NCI-H2196 treated with DMSO at 0.1 percent for 48 hours (cell line): ENCODE data around the gene TMEM167B.
"Not testable (repeated sequence)": the region's sequence is repeated elsewhere in the genome, so short reads cannot be mapped to it uniquely, and the experiment has no call there.

Experiments
- DNase-seq: peaks from one replicate; lab custom pipeline; 2025; ENCODE audit not compliant: unreplicated experiment; lab: John Stamatoyannopoulos, UW

Gene TMEM167B

DNA sequence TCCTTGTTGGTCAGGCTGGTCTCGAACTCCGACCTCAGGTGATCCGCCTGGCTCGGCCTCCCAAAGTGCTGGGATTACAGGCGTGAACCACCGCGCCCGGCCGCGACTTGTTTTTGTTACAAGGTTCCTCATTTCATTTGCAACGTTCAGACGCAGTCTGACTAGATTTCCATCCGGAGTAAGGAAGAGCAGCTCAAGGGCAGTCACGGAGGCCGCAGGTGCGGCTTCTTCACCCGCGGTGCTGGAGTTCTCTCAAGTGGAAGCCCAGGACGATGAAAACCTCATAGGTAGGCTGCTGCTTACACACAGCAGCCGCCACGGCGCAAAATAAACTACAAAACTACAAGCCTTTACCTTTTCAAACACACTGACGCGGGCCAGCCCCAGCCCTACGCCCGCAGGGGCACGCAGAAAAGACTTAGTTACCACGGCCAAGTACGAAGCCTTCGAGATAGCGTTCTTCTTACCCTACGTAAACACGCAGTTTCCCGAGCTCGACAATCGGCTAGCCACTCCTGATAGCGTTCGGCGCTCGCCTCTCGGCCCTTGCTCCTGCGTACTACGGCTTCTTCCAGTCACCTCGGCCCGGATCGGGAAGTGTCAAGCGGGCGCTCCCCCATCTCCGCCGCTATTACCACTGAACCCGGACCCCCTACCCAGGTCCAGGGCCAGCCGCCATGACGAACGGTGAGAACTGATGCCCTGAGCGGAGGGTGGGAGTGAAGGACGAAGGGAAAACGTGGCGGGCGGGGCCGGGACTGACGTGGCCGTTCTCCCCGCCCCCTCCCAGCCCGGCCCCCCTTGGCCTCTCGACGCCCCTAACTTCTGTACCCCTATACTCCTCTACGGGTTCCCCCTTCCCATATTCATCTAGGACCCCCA lies at the start of gene TMEM167B:
TSS of gene TMEM167B (plus strand) at position 569 of the 882 bp plus-strand sequence. CDS start at position 678, 109 bp downstream.
- DNase-seq, result peak; percentile 85

DNA sequence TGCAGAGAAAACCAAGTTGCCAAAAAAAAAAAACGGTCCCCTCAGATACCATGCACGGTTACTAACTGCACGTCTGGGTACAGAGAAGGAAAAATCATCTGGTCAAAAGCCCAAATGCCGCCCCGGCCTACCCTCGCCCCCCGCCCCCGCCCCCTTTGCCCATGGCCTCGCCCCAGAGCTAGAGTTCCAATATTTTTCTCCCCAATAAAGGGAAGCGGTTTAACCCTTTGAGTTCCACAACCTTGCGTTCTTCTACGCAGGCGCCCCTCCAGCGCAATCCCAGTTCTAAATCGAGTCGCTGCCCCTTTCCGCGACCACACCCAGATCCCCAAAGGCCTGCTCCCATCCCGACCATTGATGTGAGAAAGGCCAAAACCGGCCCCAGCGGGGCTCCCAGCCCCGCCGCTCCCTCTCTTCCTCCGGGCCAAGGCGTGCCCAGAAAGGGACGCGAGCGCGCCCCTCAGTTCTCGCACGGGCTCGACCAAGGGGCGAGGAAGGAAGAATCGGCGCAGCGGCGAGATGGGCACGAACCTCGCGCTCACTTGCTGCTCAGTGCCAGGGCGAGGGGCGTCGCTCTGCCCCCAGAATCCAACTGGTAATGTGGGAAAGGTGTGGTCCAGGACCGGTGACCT lies 49.5 kb upstream of the TMEM167B start:
- DNase-seq, result no peak

DNA sequence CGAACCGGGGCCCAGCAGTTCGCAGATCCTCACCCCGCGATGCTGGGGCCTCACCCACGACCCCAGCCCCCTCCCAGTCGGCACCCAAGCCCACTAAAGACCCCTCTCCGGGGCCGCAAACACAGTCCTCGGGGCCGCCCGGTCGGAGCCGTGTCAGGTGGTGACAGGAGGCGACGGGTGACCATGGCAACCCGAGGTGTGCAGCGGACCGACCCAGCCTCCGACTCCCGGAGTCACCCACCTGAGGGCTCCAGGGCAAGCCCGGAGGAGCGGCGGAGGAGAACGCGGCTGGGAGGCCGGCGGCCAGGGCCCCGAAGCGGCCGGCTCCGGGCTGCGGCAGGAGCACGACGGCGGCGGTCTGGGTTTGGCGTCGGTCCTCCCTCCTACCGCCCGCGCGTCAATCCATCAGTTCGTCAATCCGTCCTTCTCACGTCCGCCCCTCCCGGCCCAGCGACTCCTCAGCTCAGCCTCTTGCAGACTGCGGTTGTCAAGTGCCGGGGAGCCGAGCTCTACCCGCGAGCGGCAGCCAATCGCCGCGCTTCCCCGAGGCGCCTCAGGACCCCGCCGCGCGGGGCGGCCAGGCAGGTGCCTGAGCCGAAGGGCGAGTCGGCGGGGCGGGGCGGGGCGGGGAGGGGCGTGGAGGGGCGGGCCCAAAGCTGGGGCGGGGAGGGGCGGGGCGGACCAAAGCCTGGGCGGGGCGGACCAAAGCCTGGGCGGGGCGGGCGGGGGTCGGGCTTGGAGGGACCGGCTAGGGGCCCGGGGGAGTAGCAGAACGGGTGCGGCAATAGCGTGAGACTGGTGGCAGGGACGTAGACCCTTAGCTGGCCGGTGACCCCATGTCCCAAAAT lies 48.7 kb upstream of the TMEM167B start, which contains the start of gene WDR47:
TSS of gene WDR47 (minus strand) at position 482 of the 848 bp plus-strand sequence. CDS start 18,590 bp downstream, outside the sequence.
- DNase-seq, result peak; percentile 83

DNA sequence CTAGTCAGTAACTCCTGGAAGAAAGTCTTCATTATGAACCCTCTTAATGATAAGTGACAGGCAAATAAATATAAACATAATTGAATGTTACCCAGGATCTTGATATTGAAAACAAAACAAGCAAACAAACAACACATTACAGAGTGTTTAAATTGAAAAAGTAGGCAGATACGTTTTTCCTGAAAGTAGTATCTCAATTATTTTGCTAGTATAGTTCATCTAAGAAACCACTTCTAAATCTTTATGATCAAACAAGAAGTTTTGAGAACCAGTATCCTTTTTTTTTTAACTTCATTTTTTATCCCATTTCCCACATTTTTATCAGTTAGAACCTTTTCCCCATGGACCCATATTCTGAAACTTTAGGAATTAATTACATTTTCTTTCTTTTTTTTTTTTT lies 45.0 kb upstream of the TMEM167B start:
- no peak for DNase-seq

DNA sequence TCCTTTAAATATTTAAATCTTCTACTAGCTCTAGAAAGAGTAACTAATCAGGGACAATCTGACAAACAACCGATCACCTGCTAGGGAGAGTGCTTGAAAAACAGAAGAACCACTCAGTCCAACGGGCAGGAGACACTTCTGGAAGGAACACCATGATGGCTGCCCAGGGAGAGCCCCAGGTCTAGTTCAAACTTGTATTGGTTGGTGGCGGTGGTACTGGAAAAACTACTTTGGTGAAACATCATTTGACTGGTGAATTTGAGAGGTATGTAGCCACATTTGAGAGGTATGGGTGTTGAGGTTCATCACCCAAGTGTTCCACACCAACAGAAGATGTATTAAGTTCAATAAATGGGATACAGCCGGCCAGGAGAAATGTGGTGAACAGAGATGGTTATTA lies 43.9 kb upstream of the TMEM167B start:
- DNase-seq, result no peak

DNA sequence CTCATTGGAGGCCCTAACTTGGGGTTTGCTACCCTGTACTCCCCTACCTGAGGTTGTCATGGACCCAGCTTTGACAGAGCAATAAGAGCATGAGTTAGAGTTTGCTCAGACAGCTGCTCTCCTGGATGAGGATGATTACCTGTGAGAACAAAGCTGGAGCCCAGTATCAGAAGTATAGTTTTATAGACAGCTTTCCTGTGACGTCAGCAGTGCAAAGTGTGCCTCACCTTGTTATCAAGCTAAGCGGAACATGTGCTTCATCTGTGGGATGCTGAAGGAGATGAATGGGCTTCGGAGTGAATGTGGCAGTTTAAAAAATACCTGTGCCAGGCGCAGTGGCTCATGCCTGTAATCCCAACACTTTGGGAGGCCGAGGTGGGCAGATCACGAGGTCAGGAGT lies 43.2 kb upstream of the TMEM167B start:
- DNase-seq, result no peak

DNA sequence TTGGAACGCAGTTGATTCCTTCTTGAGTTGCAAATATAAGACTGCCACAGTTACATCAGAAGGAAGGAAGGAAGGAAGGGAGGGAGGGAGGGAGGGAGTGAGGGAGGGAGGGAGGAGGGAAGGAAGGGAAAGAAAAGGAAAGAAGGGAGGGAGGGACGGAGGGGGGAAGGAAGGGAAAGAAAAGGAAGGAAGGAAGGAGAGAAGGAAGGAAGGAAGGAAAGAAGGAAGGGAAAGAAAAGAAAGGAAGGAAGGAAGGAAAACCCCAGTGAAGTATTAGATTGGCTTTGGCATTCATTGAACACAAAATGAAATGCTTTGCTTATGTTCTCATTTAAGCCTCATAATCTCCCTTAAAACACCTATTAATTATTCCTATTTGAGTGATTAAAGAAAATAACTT lies 42.2 kb upstream of the TMEM167B start:
- no peak for DNase-seq

DNA sequence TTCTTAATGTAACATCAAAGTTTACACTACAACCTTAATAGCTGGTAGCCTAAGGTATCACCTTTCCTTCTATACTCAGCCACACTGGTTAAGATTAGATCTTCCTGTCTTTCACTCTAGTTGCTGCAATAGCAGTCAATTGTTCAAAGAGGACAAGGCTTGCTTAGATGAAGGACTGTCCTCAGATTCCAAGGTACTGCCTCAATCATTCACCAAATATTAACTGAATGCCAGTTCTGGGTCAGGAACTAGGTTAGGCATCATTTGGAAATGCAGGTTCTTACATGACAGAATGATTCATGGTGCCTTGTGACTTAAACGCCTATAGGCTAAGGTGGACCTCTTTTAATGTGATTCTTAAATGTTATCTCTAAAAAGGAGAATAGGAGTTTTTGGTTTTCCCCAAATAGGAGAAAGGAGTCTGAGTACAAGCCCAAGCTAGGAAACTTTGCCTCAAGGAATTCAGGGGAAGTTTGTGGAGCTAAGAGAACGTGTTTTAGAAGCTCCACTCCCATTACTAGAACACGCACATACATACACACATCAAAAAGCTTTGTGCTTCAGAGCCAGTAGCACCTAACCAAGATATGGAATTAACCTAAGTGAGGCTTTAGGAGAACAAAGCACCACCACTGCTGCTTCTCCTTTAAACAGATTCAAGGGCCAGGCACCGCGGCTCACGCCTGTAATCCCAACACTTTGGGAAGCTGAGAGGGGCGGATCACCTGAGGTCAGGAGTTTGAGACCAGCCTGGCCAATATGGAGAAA lies 40.2 kb upstream of the TMEM167B start:
- DNase-seq, result no peak

DNA sequence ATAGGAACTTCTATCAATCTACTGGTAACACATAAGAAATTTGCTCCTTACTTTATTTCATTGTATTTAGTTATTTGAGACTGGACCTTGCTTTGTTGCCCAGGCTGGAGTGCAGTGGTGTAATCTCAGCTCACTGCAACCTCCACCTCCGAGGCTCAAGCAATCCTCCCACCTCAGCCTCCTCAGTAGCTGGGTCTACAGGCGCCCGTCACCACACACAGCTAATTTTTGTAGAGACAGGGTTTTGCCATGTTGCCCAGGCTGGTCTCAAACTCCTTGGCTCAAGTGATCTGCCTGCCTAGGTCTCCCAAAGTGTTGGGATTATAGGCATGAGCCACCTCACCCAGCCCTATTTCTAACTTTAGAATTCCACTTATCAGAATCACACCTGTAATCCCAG lies 38.4 kb upstream of the TMEM167B start:
- DNase-seq, result not testable (repeated sequence)

DNA sequence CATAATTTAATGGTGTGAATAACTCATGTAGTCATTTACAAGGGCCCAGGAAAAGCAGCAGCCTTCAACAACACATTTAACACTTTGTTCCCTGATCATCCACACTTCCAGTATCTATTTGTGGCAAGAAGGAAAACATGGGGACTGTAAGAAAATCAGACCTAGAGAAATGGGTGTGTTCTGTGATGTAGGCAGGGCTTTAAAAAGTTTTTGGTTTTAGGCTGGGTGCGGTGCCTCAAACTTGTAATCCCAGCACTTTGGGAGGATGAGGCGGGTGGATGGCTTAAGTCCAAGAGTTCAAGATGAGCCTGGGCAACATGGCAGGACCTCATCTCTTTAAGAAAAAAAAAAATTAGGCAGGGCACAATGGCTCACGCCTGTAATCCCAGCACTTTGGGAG lies 34.5 kb upstream of the TMEM167B start:
- DNase-seq, result no peak

DNA sequence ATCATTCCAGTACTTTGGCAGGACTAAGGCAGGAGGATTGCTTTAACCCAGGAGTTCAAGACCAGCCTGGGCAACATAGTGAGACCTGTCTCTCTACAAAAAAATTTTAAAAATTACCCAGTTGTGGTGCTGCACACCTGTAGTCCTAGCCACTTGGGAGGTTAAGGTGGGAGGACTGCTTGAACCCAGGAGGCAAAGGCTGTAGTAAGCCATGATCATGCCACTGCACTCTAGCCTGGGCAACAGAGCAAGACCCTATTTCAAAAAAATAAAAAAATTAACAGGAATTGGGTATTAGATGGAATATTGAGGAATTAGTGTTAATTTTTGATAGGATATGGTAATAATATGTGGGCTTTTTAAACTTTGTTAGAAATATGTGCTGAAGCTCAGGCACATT lies 31.5 kb upstream of the TMEM167B start:
- no peak for DNase-seq

DNA sequence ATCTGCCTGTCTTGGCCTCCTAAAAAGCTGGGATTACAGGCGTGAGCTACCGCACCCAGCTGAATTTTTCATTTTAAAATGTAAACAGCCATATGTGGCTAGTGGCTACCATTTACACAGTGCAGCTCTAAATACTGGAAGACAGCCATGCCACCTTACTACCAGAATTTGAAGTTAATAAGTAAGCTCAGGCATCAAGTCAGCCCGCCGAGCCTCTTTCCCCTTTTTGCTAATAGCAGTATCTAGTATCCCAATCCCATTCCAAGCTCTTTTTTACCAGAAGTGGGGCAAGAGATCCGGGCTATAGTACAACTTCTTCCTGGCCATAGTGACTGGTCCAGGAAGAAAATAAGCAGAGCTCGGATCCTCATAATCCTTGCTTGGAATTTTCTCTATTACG lies 29.9 kb upstream of the TMEM167B start:
- no peak for DNase-seq

DNA sequence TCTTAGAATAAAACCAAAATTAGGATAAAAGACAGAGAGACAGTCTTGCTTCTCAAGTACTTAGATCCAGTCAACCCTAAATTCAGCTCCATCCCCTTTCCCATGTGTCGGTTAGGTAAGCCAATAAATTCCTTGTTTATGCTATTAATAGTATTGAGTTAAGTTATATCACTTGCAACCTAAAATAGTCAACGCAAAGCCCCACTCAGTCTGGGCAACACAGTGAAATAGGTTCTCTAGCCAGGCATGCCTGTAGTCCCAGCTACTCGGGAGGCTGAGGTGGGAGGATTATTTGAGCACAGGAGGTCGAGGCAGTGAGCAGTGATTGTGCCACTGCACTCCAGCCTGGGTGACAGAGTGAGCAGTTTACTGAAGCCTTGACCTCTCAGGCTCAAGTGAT lies 29.4 kb upstream of the TMEM167B start:
- no peak for DNase-seq

DNA sequence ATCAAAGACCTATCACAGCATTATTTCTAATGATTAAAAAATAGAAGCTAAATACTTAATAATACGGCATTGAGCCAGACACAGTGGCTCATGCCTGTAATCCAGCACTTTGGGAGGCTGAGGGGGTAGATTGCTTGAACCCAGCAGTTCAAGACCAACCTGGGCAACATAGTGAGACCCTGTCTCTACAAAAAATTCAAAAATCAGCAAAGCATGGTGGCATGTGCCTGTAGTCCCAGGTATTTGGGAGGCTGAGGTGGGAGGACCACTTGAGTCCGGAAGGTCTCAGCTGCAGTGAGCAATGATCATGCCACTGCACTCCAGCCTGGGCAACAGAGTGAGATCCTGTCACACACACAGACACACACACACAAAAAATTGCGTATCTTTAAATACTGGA lies 25.4 kb upstream of the TMEM167B start:
- no peak for DNase-seq

DNA sequence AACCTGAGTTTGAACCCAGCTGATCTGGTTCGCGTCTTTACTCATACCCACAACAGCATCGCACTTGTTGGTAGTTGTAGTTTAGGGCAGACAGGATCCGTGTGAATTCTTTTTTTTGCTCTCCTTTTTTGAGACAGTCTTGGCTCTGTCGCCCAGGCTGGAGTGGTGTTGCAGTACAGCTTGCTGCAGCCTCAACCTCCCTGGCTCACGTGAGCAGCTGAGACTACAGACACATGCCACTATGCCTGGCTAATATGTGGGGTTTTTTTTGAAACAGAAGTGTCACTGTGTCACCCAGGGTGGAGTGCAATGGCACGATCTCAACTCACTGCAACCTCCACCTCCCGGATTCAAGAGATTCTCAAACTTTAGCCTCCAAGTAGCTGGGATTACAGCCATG lies 22.7 kb upstream of the TMEM167B start:
- no peak for DNase-seq

DNA sequence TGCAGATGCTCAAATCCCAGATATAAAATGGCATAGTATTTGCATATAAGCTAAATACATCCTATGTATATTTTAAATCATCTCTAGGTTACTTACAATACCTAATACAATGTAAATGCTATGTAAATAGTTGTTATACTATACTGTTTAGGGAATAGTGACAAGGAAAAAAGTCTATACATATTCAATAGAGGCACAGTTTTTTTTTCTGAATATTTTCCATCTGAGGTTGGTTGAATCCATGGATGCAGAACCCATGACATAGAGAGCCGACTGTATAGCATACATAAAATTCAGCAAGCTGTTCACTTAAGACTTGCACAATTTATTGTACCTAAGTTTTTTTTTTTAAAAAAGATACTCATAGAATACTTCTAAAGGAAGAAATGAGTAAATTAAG lies 21.3 kb upstream of the TMEM167B start:
- DNase-seq, result no peak

DNA sequence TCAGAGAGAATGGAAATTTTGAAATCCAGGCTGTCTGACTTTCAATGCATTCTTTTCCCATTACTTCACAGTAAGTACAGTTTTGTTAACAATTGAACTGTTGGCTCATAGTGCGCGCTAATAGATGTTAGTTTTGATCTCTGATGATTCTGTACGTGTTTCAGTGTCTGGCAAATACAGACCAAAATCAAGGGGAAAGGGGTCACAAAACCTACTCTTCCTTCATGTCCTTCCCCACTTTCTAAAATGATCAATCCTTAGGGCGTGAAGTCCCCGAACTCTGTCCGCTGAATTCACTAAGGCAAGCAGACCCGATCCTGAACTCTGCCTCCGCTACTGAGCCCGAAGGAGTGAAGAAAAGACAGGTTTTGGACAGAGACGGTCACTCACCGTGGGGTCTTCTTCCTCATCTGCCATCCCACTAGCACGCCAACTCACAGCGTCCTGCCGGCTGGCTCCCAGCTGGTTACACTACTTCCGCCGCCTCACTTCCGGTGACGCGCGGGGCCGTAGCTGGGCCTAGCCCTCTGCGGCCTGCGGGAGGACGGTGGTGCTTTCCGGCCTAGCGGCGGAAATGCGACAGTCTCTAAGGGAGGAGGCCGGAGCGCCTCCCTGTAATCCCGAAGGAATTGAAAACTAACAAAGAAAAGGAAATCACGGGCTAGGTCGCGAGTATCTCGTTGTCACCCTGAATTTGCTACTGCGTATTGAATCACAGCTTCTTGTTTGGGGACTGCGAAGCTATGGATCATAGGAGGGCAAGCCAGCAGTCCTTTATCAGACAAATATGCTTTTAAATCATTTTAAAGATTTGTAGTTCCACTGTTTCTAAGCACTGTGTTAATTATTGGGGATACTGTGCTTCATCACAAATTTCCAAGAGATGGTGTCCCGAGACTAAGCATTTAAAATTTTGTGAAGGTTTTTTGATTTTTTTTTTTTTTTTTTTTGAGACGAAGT lies 14.8 kb upstream of the TMEM167B start, which contains the start of gene TAF13:
TSS of gene TAF13 (minus strand) at position 473 of the 960 bp plus-strand sequence. CDS start at position 417, 56 bp downstream.
- DNase-seq, result peak; percentile 90

DNA sequence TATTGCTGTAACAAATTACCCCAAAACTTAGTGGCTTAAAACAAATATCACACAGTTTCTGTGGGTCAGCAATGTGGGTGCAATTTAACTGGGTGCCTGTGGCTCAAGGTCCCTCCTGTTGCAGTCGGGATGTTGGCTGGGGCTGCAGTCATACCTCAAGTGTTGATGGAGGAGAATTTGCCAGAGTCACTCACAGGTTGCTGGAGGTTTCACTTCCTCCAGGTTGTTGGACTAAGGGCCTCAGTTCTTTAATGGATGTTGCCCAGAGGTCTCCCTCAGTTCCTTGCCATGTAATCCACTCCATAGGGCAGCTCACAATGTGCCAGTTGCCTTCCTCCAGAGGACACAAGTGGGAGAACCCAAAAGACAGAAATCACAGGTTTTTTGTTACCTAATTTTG lies 12.2 kb upstream of the TMEM167B start:
- DNase-seq, result no peak

DNA sequence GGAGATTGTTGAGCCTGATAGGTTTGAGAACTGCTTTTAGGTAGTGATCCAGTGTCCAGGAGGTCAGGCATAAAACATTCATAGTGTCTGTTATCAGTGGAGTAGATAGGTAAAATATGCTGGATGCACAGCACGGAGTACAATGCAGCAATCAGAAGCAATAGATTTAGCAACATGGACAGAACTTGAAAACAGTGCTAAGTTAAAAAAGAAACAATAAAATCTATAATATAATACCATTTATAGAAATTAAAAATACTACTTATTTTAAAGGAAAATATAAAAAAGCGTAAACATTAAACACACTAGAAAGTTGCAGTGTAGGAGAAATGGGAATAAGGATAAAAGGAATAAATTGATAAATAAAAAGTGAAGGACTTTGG lies 11.3 kb upstream of the TMEM167B start:
- DNase-seq, result no peak
